GM19240 (cell line): ENCODE data around the gene NDRG3.
A peak's percentile ranks its signal among the peaks of the same experiment; 100 is the strongest.
"Not testable (repeated sequence)": the region's sequence is repeated elsewhere in the genome, so short reads cannot be mapped to it uniquely, and the experiment has no call there.

ENCODE experiments used
- DNase-seq: peaks from one replicate; pipeline ENCODE4 v3.0.0; 2011; ENCODE audit warnings: low spot score; ENCODE audit not compliant: insufficient read length

Gene NDRG3

DNA sequence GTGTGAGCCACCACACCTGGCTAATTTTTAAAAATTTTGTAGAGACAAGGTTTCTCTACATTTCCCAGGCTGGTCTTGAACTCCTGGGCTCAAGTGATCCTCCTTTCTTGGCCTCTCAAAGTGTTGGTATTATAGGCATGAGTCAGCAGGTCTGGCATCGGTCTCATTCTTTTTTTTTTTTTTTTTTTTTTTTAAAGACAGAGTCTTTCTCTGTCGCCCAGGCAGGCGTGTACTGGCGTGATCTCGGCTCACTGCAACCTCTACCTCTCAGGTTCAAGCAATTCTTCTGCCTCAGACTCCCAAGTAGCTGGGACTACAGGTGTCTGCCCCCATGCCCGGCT lies 137.5 kb downstream of the NDRG3 start:
- not testable (repeated sequence) for DNase-seq

DNA sequence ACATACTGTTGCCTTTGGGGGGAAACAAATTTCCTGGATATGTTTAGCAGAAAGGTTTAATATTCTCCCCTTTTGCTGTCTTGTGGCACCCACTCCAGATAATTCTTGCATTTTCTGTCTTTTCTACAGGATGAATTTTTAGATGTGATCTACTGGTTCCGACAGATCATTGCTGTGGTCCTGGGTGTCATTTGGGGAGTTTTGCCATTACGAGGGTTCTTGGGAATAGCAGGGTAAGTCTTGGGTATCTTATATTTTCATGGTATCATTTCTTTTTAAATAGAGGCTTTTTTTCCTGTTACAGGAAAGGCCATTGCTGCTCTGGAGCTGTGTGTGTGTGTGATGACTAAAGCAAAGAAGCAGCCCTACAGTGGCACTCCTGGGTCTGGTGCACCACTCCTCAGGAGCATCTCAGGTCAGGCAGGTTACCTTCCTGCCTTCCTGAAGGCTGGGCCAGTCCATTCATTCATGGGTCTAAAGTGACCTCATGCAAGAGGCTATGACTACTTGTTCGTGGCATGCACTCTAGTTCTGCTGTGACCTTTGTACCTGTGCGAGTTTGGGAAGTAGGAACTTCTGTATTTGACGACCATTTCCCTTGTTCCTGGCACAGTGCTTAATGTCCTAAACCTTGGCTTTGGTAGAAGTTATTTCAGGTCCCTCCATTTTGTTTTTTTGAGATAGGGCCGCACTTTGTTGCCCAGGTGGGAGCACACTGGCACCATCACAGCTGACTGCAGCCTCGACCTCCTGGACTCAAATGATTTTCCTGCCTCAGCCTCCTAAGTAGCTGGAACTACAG lies 138.1 kb downstream of the NDRG3 start:
- no peak for DNase-seq

DNA sequence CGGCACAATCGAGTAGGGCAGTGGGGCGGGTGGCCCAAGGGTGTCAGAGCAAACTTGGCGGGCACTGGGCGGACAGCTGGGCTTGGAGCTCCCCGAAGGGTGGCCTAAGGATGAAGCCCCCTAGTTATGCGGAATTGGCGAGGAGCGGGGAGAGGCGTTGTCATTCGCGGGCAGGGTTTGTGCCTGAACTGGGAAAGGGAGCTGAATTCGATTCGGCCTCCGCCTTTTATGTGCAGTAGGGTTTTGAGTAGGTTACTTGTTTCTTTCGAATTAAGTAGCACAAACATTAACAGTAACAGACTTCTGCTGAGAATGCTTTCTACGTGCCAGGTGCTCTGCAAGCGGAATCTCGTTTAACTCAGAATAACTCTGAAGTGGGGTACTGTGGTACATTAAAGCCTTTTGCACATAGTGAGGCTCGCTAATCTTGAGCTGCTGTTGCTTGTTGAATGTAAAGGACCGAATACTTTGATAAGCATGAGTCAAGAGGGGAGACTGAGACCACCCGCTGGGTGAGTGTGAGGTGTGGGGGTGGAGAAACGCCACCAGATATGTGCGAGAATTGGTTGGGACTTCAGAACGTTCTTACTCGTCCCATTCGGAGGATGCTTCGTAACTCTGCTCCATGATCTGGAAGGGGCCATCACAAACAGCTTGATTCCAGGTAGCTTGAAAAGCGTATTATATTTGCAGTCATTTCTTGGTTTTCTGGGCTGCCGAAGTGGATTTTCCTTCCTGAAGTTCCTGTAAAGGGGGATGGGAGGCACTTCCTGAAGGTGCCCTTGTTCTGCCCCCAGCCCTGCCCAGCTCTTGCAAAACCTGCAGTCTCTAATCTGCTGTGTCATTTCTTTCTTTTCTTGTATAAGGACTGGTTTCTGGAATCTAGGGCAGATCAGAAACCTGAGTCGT lies 139.5 kb downstream of the NDRG3 start:
- DNase-seq: no peak

DNA sequence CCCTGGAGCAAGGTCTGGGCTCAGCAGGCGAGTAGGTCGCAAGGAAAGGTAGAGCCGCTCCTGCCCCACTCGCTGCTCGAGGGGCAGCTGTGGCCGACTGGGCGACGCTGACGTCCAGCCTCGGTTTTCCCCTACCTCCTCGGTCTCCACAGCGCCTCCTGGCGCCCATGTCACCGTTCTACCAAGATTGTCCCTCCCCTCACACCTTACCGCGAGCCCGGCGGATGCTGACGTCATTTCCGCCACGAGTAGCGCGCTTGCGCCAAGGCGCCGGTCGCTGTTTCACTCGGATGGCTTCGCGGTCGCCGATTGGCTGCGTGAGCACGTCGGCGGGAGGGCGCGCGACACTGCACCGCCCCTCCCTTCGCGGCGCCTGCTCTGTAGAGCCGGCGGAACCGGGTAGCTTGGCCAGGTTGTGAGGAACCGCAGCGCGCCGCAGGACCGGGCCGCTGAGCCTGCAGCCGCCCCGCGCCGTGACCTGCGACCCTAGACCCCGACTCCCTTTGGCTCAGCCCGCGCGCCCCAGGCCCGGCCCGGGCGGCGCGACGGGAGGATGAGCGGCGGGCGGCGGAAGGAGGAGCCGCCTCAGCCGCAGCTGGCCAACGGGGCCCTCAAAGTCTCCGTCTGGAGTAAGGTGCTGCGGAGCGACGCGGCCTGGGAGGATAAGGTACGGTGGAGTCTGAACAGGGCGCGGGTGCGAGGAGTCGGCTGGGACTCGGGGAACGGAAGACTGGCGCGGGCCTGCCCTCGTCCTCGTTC lies 140.3 kb downstream of the NDRG3 start, which contains the start of gene RAB5IF:
RAB5IF (plus strand) TSS at position 381 of the 759 bp plus-strand sequence; CDS start at position 554, 173 bp downstream.
- peak; percentile 58 for DNase-seq

DNA sequence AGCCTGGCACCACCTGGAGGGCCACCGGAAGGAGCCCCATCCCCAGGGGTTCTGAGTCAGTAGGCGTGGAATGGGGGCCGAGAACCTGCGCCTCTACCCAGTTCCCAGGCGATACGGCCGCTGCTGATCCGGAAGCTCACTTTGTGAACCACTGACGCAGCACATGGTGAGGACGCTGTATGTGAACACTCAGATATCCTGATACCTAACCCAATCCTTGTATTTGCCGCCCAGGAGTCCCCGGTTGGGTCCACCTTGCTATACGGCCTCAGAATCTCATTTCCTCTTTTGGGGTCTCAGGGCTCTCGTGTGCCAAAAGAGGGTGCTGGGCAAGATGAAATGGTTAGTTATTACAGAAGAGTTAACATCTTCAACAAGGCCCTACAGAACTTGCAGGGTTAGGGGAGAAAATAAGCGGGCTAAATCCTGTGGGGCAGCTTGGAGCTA lies 140.9 kb downstream of the NDRG3 start:
- no peak for DNase-seq
